Lower leg skin (tissue), 4 donors: Measurements from ENCODE around the gene MPLKIP. TPM values are rescaled to one million over a fixed set of nuclear protein-coding genes. Genes with fewer than 3 reads are reported as not detected.
"Not testable (repeated sequence)": the region's sequence is repeated elsewhere in the genome, so short reads cannot be mapped to it uniquely, and the experiment has no call there.

ENCODE experiments used
- DNase-seq, 2 donors: peaks; one replicate each; pipeline ENCODE4 v3.0.0-alpha.2; 2019; ENCODE audit warnings: low spot score in 2 of 2
- H3K4me3 ChIP-seq: fragments of 200-600 bp; sonication (generic); 2 replicates; pipeline ENCODE4 v1.5.1; 2017; ENCODE audit warnings: mild to moderate bottlenecking, low read depth; ENCODE audit not compliant: poor library complexity, severe bottlenecking
- POLR2A ChIP-seq, 2 donors: fragments of 450-650 bp; IDR thresholded peaks; one replicate each; pipeline ENCODE4 v1.6.1; 2016 to 2017; ENCODE audit warnings: antibody characterized with exemption in 2 of 2, mild to moderate bottlenecking in 1 of 2, moderate library complexity in 1 of 2
- WGBS, 2 donors: methylation state at CpG; one replicate each; pipeline ENCODE4 v1.1.5; 2018; 5-methylcytosine and 5-hydroxymethylcytosine counted together
- intact Hi-C: fragments of 100-400 bp; cut with DNase I; formaldehyde crosslinking; loops from one replicate; pipeline ENCODE4 v1.15.0; 2023; ENCODE audit warnings: low total_unique reads
- total RNA-seq, 4 donors: library from RNA; depleted of rRNA; stranded (reverse); fragments of >200 nt; gene quantifications; one replicate each; pipeline ENCODE4 v1.1.0, GENCODE V29; 2016
- TF ChIP-seq, protein P1 (sequence below), 3 donors: fragments of 450-650 bp; IDR thresholded peaks; one replicate each; pipeline ENCODE4 v1.5.1; 2016; ENCODE audit warnings: antibody characterized with exemption in 3 of 3, mild to moderate bottlenecking in 3 of 3, moderate library complexity in 2 of 3

The MPLKIP gene
- total RNA-seq, 4 donors from 2014 or later = 41.3 to 78.0 (median 50.3) TPM

DNA sequence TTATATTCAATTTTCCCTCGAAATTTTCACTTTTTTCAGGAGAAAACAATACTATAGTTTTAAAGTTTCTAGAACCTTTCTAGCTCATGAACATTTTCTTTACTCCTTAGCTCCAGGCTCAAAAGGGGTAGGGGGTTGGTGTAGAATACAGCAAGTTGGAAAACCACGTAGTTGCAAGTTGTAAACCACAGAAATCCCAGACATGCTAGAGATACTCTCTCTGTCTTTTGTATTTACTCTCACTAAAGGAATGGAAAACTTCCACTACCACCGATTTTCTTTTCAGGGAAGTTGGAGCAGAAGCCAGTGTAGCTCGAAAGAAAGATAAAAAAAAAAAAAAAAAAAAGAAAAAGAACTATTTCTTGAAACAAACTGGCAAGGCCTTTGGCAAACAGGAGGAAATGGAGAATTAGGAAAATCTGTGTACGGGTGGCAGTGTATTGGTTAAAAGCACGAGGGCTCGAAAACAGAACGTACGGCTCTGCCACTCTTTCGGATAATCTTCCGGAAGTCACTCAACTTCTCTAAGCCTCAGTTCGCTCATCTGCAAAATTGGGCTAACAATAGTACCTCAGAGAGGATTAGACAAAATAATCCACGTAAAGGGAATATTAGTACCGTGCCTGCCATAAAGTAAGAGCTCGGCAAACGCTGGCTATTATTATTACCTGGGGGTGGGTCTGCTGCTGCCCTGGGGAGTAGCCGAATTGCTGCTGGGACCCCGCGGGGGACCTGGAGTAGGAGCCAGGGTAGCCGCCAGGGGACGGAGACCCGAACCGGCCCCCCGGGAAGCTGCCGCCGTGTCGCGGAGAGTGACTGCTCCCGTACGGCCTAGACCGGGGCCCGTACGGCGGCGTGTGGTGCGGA is 628 bp downstream of the MPLKIP start:
- 1% methylated on average over 33 to 34 of the region's 36 CpGs for WGBS, 2 donors

GRCh38 chr7:40122940-40123254 is 11.5 kb downstream of the MPLKIP start:
- TF ChIP-seq, protein P1, sequence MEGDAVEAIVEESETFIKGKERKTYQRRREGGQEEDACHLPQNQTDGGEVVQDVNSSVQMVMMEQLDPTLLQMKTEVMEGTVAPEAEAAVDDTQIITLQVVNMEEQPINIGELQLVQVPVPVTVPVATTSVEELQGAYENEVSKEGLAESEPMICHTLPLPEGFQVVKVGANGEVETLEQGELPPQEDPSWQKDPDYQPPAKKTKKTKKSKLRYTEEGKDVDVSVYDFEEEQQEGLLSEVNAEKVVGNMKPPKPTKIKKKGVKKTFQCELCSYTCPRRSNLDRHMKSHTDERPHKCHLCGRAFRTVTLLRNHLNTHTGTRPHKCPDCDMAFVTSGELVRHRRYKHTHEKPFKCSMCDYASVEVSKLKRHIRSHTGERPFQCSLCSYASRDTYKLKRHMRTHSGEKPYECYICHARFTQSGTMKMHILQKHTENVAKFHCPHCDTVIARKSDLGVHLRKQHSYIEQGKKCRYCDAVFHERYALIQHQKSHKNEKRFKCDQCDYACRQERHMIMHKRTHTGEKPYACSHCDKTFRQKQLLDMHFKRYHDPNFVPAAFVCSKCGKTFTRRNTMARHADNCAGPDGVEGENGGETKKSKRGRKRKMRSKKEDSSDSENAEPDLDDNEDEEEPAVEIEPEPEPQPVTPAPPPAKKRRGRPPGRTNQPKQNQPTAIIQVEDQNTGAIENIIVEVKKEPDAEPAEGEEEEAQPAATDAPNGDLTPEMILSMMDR (IDR thresholded peaks at IDR 0.05) = no peak
- TF ChIP-seq POLR2A (IDR thresholded peaks at IDR 0.05) = no peak
- no peak overlapping the region for H3K4me3 ChIP-seq
- intact Hi-C loops = no loop called here
- DNase-seq = no peak
- 94 to 100% methylated on average over 2 of the region's 2 CpGs for WGBS, 2 donors

More for the DNA sequence above, 628 bp downstream of the MPLKIP start:
- peak in 1 of 2 donors; percentile 88 for DNase-seq
- TF ChIP-seq, protein P1 (IDR thresholded peaks at IDR 0.05) = no peak
- no peak for TF ChIP-seq POLR2A (IDR thresholded peaks at IDR 0.05)
- peak overlapping the region; percentile 93 for H3K4me3 ChIP-seq
- intact Hi-C loops = no loop called here

DNA sequence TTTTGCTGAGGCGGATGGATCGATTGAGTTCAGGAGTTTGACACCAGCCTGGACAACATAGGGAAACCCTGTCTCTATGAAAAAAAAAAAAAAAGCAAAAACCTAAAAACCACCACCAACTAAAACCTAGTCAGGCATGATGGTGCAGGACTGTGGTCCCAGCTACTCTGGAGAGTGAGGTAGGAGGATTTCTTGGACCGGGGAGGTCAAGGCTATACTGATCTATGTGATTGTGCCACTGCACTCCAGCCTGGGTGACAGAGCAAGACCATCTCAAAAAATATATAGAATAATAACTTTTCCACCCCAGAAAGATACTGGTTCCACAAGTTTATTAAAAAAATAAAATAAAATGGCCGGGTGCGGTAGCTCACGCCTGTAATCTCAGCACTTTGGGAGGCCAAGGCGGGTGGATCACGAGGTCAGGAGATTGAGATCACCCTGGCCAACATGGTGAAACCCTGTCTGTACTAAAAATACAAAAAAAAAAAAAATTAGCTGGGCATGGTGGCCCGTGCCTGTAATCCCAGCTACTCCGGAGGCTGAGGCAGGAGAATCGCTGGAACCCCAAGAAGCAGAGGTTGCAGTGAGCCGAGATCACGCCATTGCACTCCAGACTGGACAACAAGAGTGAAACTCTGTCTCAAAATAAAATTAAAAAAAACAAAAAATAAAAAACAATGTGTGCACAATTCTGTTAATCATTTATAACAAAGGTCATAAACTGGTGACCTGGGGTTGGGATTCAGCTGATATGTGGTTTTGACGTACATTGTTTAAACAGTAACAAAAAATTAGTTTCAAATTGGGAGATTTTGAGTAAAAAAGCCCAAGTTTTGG is 12.1 kb downstream of the MPLKIP start:
- DNase-seq, H3K4me3 ChIP-seq, intact Hi-C loops: not testable (repeated sequence)
- WGBS, 2 donors = 96% methylated on average over 14 of the region's 14 CpGs

DNA sequence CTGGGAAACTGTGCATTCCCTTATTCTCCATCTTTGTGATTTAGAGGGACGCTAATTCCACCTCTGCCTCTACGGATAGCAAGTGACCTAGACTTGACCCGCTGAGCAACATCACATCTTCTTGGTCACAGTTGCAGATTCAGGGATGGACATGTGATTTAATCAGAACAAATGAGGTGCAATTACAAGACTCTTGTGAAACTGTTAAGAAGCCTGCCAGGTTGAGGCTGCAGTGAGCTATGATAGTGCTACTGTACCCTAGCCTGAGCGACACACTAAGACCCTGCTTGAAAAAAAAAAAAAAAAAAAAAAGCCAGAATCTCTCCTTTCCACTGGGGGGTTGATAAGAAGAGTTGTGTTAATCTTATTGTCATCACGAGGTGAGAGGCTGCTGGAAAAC is 14.4 kb downstream of the MPLKIP start:
- TF ChIP-seq, protein P1 (IDR thresholded peaks at IDR 0.05) = no peak
- no peak for TF ChIP-seq POLR2A (IDR thresholded peaks at IDR 0.05)
- intact Hi-C loops = no loop called here
- no peak for DNase-seq
- WGBS, 2 donors = 93% methylated on average over 5 of the region's 5 CpGs
- H3K4me3 ChIP-seq = no peak overlapping the region

DNA sequence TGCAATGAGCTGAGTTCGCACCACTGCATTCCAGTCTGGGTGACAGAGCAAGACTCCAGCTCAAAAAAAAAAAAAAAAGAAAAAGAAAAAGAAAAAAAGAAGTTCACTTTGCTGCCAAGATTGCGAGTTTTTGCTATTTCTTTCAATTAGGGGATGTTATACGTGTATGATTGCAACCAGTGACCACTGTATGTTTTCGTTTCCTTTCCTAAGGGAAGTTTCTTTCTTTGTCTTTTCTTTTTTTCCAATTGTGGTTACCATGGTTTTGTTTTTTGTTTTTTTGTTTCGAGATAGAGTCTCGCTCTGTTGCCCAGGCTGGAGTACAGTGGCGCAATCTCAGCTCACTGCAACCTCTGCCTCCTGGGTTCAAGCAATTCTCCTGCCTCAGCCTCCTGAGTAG is 16.2 kb downstream of the MPLKIP start:
- DNase-seq, H3K4me3 ChIP-seq, intact Hi-C loops: not testable (repeated sequence)
- WGBS, 2 donors = 78 to 84% methylated on average over 7 of the region's 7 CpGs

- WGBS, 2 donors = 85 to 94% methylated on average over 9 of the region's 9 CpGs
Measured at GRCh38 chr7:40117199-40117598, 17.2 kb downstream of the MPLKIP start.

DNA sequence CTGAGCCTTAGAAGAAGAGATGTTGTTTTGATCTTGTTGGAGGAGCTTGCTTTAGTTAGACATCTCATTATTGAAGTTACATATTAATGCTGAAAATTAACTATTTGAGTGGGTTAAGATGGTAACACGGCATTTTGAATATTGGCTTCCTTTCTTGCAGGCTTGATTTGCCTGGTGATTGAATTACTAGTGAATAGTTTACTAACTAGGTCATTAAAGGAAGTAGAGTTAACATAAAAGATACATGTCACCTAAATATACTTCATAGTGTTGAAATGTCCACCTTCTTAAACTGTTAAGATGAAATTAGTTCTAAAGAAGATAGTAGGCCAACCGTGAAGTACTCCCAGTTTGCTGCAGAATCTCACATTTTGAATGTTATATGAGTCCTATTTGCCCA is 18.5 kb downstream of the MPLKIP start:
- H3K4me3 ChIP-seq = no peak overlapping the region
- intact Hi-C loops = no loop called here
- DNase-seq = no peak
- WGBS, 2 donors = 95 to 98% methylated on average over 2 of the region's 2 CpGs
- no peak for TF ChIP-seq POLR2A (IDR thresholded peaks at IDR 0.05)
- TF ChIP-seq, protein P1 (IDR thresholded peaks at IDR 0.05) = no peak

More at GRCh38 chr7:40117199-40117598, 17.2 kb downstream of the MPLKIP start:
- DNase-seq, H3K4me3 ChIP-seq, intact Hi-C loops: not testable (repeated sequence)
